ENCODE data around the gene ERCC6L.

- no peak for TF ChIP-seq EGR1 (IDR thresholded peaks at IDR 0.05; ENCODE audit: borderline replicate concordance in 1 of 2, low read depth in 2 of 2, low read length in 2 of 2)
- no peak for TF ChIP-seq NFIC (IDR thresholded peaks at IDR 0.05; ENCODE audit: low read depth, low read length)
- TF ChIP-seq WRNIP1 (IDR thresholded peaks at IDR 0.05; ENCODE audit: borderline replicate concordance, low read depth, low read length) = no peak
- no peak for TF ChIP-seq ZNF24 (IDR thresholded peaks at IDR 0.05)
- TF ChIP-seq EZH2 (IDR thresholded peaks at IDR 0.05; ENCODE audit: borderline replicate concordance, control insufficient read depth, low read depth, low read length) = no peak
- no peak for TF ChIP-seq SP1 (IDR thresholded peaks at IDR 0.05; ENCODE audit: low read depth, low read length)
- TF ChIP-seq EP300 (IDR thresholded peaks at IDR 0.05; ENCODE audit: borderline replicate concordance in 1 of 2, control insufficient read depth in 1 of 2, low read depth in 2 of 2, low read length in 2 of 2) = no peak
These were observed 4.6 kb upstream of the ERCC6L start for GRCh38 chrX:72243472-72243871.
